Gastrocnemius medialis (tissue), 4 donors: Measurements from ENCODE around the gene PARP6.

ENCODE experiments used
- CTCF ChIP-seq, 5 experiments: fragments of 450-650 bp in 3 of 5; fragments of 200-600 bp in 2 of 5; sonication (generic) in 2 of 5; IDR thresholded peaks in 4 of 5; conservative IDR thresholded peaks in 1 of 5; 1 replicate in 4 of 5; 2 replicates in 1 of 5; pipeline ENCODE4 v1.5.1; 2016 to 2019; ENCODE audit warnings: antibody characterized with exemption in 5 of 5, mild to moderate bottlenecking in 3 of 5, moderate library complexity in 3 of 5
- POLR2A ChIP-seq, 2 donors: fragments of 450-650 bp; IDR thresholded peaks; one replicate each; pipeline ENCODE4 v1.6.1; 2017; ENCODE audit warnings: antibody characterized with exemption in 2 of 2, mild to moderate bottlenecking in 2 of 2, moderate library complexity in 2 of 2

GRCh38 chr15:72229076-72229946 lies 43.0 kb downstream of the PARP6 start:
- TF ChIP-seq CTCF (IDR thresholded peaks at IDR 0.05 in 4 of 5, conservative IDR thresholded peaks at IDR 0.05 in 1 of 5) (no peak), POLR2A (IDR thresholded peaks at IDR 0.05) (no peak)
